Osteoblast (primary cell): ENCODE results near the gene ADAMTS2. TPM values are rescaled to one million over a fixed set of nuclear protein-coding genes. Genes with fewer than 3 reads are reported as not detected.

ENCODE experiments used
- DNase-seq: peaks from one replicate; pipeline ENCODE4 v3.0.0; 2011; ENCODE audit warnings: low spot score, mixed read lengths; ENCODE audit not compliant: insufficient read length; ENCODE audit errors: missing footprints
- H2AFZ ChIP-seq: 2 replicates; pipeline ENCODE4 v1.6.0; 2011; ENCODE audit warnings: mild to moderate bottlenecking, low read length
- H3K27ac ChIP-seq: 2 replicates; pipeline ENCODE4 v1.5.1; 2011; ENCODE audit warnings: mild to moderate bottlenecking, low read depth, low read length, moderate library complexity
- H3K27me3 ChIP-seq: 2 replicates; pipeline ENCODE4 v1.6.0; 2012; ENCODE audit warnings: mild to moderate bottlenecking, control low read depth, inconsistent platforms, low read length, moderate library complexity; ENCODE audit not compliant: insufficient read depth
- H3K36me3 ChIP-seq: 2 replicates; pipeline ENCODE4 v1.5.1; 2011; ENCODE audit warnings: mild to moderate bottlenecking, low read length, control low read depth, moderate library complexity; ENCODE audit not compliant: insufficient read depth
- H3K4me1 ChIP-seq: 2 replicates; pipeline ENCODE4 v1.5.1; 2011; ENCODE audit warnings: mild to moderate bottlenecking, low read length, control low read depth, moderate library complexity; ENCODE audit not compliant: insufficient read depth
- H3K4me2 ChIP-seq: 2 replicates; pipeline ENCODE4 v1.6.0; 2011; ENCODE audit warnings: mild to moderate bottlenecking, low read length; ENCODE audit not compliant: insufficient read depth
- H3K4me3 ChIP-seq: fragments of 200-600 bp; sonication (generic); 3 replicates; pipeline ENCODE4 v1.5.1; 2012; ENCODE audit warnings: mild to moderate bottlenecking, low read length, inconsistent platforms; ENCODE audit not compliant: insufficient read depth
- H3K79me2 ChIP-seq: 2 replicates; pipeline ENCODE4 v1.6.0; 2012; ENCODE audit warnings: mild to moderate bottlenecking, low read length, control low read depth, inconsistent platforms; ENCODE audit not compliant: insufficient read depth
- H3K9me3 ChIP-seq: 2 replicates; pipeline ENCODE4 v1.5.1; 2011; ENCODE audit warnings: low read depth, low read length, control low read depth
- H4K20me1 ChIP-seq: 2 replicates; pipeline ENCODE4 v1.6.0; 2012; ENCODE audit warnings: mild to moderate bottlenecking, low read length, control low read depth; ENCODE audit not compliant: insufficient read depth
- total RNA-seq: library from RNA; depleted of rRNA; stranded (reverse); fragments of >200 nt; gene quantifications from 2 replicates; pipeline ENCODE4 v1.2.3, GENCODE V29; 2012
- TF ChIP-seq, protein P1 (sequence below): IDR thresholded peaks from 2 replicates; pipeline ENCODE4 v1.5.1; 2011; ENCODE audit warnings: mild to moderate bottlenecking, low read depth, low read length, moderate library complexity; ENCODE audit errors: extremely low read depth

Gene ADAMTS2
- total RNA-seq, 1 donor: 144 TPM

DNA sequence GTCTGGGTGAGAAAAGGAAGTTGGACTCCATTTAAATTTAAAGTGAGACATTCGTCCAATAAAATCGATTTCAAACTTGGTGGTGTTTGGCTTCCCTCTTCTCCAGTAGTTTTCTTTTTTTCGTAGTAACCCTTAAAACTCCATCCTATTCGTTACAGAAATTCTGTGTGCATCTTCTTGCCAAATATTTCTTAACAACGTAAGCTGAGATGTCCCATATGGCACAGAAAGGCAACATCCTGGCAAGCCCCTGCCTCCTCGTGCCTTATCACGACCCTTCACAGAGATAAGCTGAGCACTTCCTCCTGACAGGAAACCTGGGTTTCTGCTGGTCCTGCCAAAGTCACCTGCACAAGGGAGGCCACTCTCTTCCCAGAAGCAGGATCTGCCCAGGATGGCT, 11.8 kb upstream of the ADAMTS2 start:
- H4K20me1 ChIP-seq: no peaks in the 10 kb centered on the region
- H3K36me3 ChIP-seq: no peaks in the 10 kb centered on the region
- TF ChIP-seq, protein P1, sequence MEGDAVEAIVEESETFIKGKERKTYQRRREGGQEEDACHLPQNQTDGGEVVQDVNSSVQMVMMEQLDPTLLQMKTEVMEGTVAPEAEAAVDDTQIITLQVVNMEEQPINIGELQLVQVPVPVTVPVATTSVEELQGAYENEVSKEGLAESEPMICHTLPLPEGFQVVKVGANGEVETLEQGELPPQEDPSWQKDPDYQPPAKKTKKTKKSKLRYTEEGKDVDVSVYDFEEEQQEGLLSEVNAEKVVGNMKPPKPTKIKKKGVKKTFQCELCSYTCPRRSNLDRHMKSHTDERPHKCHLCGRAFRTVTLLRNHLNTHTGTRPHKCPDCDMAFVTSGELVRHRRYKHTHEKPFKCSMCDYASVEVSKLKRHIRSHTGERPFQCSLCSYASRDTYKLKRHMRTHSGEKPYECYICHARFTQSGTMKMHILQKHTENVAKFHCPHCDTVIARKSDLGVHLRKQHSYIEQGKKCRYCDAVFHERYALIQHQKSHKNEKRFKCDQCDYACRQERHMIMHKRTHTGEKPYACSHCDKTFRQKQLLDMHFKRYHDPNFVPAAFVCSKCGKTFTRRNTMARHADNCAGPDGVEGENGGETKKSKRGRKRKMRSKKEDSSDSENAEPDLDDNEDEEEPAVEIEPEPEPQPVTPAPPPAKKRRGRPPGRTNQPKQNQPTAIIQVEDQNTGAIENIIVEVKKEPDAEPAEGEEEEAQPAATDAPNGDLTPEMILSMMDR: no peak
- no peak overlapping the region for H3K4me3 ChIP-seq
- H3K4me2 ChIP-seq: no peak overlapping the region
- H3K27me3 ChIP-seq: no peaks in the 10 kb centered on the region
- no peaks in the 10 kb centered on the region for H3K4me1 ChIP-seq
- no peak overlapping the region for H2AFZ ChIP-seq
- DNase-seq: no peak
- no peaks in the 10 kb centered on the region for H3K79me2 ChIP-seq
- H3K9me3 ChIP-seq: no peaks in the 10 kb centered on the region
- H3K27ac ChIP-seq: no peak overlapping the region

DNA sequence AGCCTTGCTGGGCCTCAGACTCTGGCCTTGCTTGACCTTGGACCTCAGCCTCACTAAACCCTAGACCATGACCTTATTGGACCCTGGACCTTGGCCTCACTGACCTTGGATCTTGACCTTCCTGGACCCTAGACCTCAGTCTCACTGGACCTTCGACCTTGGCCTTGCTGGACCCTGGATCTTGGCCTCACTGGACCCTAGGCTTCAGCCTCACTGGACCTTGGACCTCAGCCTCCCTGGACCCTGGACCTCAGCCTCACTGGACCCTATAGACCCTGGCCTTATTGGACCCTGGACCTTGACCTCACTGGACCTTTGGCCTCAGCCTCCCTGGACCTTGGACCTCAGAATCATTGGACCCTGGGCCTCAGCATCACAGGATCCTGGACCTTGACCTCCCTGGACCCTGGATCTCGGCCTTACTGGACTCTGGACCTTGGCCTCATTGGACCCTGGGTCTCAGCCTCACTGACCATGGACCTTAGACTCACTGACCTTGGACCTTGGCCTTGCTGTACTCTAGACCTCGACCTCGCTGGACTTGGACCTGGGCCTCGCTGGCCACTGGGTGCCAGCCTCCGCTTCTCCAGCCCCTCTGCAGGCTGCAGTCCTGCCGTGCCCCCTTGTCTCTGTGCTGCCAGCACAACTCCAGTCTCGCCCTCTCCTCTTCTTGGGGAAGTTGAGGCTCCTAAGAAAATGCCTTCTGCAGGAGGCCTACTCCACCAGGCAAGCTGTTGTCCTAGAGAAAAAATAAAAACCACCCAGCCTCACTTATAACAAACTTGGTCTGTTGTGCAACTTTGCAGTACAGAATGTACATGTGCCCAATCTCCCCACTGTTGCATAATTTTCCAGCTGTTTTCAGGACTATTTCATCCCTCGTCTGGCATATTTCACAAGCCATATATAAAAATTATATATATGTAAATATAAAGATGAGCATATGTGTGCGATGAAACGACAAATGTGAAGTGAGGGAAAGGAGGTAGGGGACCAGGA, 11.0 kb upstream of the ADAMTS2 start:
- Histone ChIP-seq H3K9me3 (no peaks in the 10 kb centered on the region), H3K79me2 (no peaks in the 10 kb centered on the region), H3K36me3 (no peaks in the 10 kb centered on the region), H3K27ac (no peak overlapping the region), H3K27me3 (peaks cover 3% of the 10 kb centered on the region), H3K4me1 (no peaks in the 10 kb centered on the region), H4K20me1 (no peaks in the 10 kb centered on the region), H2AFZ (no peak overlapping the region), H3K4me3 (no peak overlapping the region), H3K4me2 (no peak overlapping the region)
- no peak for DNase-seq
- TF ChIP-seq, protein P1: no peak

DNA sequence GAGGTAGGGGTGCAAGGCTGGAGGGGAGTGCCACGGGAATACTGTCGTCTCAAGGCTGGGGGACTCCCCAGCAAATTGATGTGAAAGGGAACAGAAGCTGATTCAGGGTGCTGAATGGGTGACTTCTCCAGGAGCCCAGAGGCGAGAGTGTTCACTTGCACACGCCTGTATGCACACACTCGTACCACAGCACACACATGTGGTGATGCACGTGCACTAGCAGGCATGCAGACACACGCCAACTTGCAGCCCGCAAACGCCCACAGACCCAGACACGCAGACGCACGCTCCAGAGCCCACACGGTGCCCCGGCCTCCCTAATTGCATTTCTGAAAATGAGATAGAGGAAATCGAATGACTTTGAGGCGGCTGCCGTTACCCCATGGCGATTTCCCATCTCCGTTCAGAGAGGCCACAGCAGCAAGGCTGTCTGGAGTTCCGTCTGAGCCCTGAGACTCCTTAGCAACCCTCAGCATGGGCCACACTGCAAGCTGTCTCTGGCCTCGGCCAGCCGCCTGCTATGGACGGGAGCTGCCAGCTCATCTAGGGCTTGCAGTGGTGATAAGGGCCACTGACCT, 9.1 kb upstream of the ADAMTS2 start:
- H3K27me3 ChIP-seq: peaks cover 4% of the 10 kb centered on the region
- H2AFZ ChIP-seq: no peak overlapping the region
- no peak overlapping the region for H3K4me3 ChIP-seq
- H3K79me2 ChIP-seq: no peaks in the 10 kb centered on the region
- H3K9me3 ChIP-seq: no peaks in the 10 kb centered on the region
- TF ChIP-seq, protein P1: no peak
- H4K20me1 ChIP-seq: no peaks in the 10 kb centered on the region
- no peak overlapping the region for H3K4me2 ChIP-seq
- H3K4me1 ChIP-seq: no peaks in the 10 kb centered on the region
- no peak overlapping the region for H3K27ac ChIP-seq
- H3K36me3 ChIP-seq: no peaks in the 10 kb centered on the region
- no peak for DNase-seq

DNA sequence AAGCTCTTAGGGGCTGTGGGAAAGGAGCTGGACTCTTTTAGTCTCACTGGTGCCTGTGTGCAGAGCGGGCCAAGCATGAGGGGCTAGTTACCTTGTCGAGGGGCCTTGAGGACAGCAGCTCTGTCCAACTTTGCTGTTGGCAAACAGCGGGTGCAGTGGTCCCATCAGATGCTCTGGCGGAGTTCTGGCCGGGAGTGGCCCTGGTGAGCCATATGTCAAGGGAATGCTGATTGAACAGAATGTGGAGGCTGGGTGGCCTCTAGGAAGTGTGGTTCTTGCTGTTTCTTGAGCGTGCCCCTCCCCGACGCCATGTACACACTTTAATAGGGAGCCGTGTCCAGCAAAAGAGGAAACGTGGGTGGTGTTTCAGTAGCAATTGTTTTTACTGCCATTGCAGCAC, 3.6 kb upstream of the ADAMTS2 start:
- no peaks in the 10 kb centered on the region for H3K36me3 ChIP-seq
- peak; percentile 71 for DNase-seq
- no peak overlapping the region for H3K27ac ChIP-seq
- H3K9me3 ChIP-seq: no peaks in the 10 kb centered on the region
- H3K4me3 ChIP-seq: no peak overlapping the region
- peaks cover 8% of the 10 kb centered on the region for H3K4me1 ChIP-seq
- no peak overlapping the region for H2AFZ ChIP-seq
- H4K20me1 ChIP-seq: no peaks in the 10 kb centered on the region
- peaks cover 4% of the 10 kb centered on the region for H3K27me3 ChIP-seq
- TF ChIP-seq, protein P1: no peak
- H3K4me2 ChIP-seq: no peak overlapping the region
- H3K79me2 ChIP-seq: peaks cover 7% of the 10 kb centered on the region
